NT2/D1 (cell line): Measurements from ENCODE around the gene ENOX1.

Experiments used
- SUZ12 ChIP-seq: IDR thresholded peaks from 2 replicates; pipeline ENCODE4 v1.6.1; 2011; ENCODE audit not compliant: insufficient read length, insufficient read depth; ENCODE audit errors: extremely low read depth
- YY1 ChIP-seq: IDR thresholded peaks from 2 replicates; pipeline ENCODE4 v1.6.1; 2011; ENCODE audit not compliant: insufficient read length, insufficient read depth
- ZNF274 ChIP-seq: IDR thresholded peaks from 2 replicates; pipeline ENCODE4 v1.6.1; 2011; ENCODE audit warnings: mild to moderate bottlenecking, low read depth, low read length

DNA sequence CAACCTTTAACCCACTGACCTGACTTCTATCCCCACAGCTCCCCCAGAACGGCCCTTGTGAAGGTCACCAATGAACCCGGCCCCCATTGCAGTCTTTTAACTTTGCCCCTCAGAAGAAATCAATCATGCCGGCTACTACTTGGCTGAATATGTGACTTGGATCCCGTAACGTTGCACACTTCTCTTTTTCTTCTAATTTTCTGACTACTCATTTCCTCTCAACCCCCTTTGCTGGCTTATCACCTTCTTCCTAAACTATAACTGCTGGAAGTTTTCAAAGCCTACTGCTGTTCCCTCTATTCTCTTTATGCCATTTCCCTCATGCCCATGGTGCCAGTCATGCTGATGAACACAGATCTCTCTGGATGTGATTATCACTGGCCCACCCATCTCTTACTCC, 395.7 kb downstream of the ENOX1 start:
- TF ChIP-seq ZNF274 (no peak), YY1 (no peak), SUZ12 (no peak)
